HUES6 (cell line): ENCODE results near the gene SPTSSA.
"Not testable (repeated sequence)": the region's sequence is repeated elsewhere in the genome, so short reads cannot be mapped to it uniquely, and the experiment has no call there.

Experiments
- H3K27ac ChIP-seq: 2 replicates; pipeline ENCODE4 v1.7.0; 2013; ENCODE audit warnings: low read depth, mild to moderate bottlenecking, low read length, inconsistent platforms
- H3K27me3 ChIP-seq: 2 replicates; pipeline ENCODE4 v1.6.1; 2013; ENCODE audit warnings: low read length; ENCODE audit not compliant: control insufficient read depth, insufficient read depth
- H3K36me3 ChIP-seq: 2 replicates; pipeline ENCODE4 v1.6.1; 2013; ENCODE audit warnings: low read length; ENCODE audit not compliant: control insufficient read depth, insufficient read depth
- H3K4me1 ChIP-seq: 2 replicates; pipeline ENCODE4 v1.6.1; 2013; ENCODE audit warnings: low read length; ENCODE audit not compliant: control insufficient read depth, insufficient read depth
- H3K4me3 ChIP-seq: 2 replicates; pipeline ENCODE4 v1.5.1; 2013; ENCODE audit warnings: low read depth, low read length
- H3K9ac ChIP-seq: one replicate; pipeline ENCODE4 v1.6.1; 2013; ENCODE audit warnings: mild to moderate bottlenecking, low read length
- H3K9me3 ChIP-seq: 2 replicates; pipeline ENCODE4 v1.6.1; 2013; ENCODE audit warnings: low read depth, low read length; ENCODE audit not compliant: control insufficient read depth, insufficient read depth

Gene SPTSSA

DNA sequence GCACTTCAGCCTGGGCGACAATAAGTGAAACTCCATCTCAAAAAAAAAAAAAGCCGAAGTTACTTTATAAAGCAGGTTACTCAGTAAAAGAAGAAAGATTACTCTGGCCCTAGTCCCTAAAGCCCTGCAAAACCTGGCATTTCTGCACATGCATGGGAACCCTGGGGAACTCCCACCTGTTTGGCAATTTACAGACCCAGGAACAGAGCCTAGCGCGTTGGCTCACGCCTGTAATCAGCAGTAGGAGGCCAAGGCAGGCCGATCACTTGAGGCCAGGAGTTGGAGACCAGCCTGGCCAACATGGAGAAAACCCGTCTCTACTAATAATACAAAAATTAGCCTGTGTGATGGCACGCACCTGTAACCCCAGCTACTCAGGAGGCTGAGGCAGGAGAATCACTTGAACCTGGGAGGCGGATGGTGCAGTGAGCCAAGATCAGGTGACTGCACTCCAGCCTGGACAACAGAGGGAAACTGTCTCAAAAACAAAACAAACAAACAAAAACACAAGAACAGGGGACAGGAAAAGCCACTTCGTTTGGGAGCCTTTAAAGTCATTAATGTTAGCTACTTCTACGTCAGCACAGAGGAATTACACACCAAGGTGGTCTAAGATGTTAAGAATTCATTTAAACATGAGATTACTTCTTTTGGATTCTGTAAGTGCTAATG, 34.1 kb upstream of the SPTSSA start:
- H3K27me3 ChIP-seq: no peaks in the 10 kb centered on the region
- no peak overlapping the region for H3K27ac ChIP-seq
- no peak overlapping the region for H3K9ac ChIP-seq
- no peaks in the 10 kb centered on the region for H3K9me3 ChIP-seq
- H3K4me1 ChIP-seq: peaks cover 19% of the 10 kb centered on the region
- H3K36me3 ChIP-seq: no peaks in the 10 kb centered on the region
- H3K4me3 ChIP-seq: no peak overlapping the region

DNA sequence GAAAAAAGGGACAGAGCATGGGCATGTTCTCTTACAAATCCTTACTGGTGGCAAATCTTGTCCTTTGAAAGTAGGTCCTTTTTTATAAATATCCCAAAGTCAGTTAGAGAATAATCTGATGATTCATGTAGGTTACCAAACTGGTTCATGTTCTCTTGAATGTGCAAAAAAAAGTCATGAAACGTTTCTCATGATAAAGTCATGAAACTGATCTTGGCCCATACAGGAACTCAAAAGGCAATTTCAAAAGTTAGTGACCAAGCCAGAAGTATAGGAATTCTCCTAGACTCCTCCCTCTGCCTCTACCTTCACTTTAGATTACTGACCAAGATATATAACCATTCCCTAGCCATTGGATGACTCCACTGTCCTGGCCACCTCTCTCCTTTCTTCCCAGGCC, 27.3 kb upstream of the SPTSSA start:
- Histone ChIP-seq H3K27me3 (no peaks in the 10 kb centered on the region), H3K4me3 (no peak overlapping the region), H3K27ac (no peak overlapping the region), H3K9me3 (no peaks in the 10 kb centered on the region), H3K9ac (no peak overlapping the region), H3K4me1 (peaks cover 6% of the 10 kb centered on the region; the same call in 1 of the 2 replicates), H3K36me3 (no peaks in the 10 kb centered on the region)

DNA sequence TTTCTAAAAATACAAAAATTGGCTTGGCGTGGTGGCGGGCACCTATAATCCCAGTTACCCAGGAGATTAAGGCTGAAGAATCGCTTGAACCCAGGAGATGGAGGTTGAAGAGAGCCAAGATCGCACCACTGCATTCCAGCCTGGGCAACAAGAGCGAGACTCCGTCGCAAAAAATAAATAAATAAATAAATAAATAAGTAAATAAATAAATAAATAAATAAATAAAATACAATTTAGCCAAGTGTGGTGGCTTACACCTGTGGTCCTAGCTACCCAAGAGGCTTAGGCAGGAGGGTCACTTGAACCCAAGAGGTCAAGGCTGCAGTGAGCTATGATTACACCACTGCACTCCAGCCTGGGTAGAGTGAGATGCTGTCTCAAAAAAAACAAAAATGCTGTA, 26.5 kb upstream of the SPTSSA start:
- Histone ChIP-seq H3K4me1 (peaks cover 6% of the 10 kb centered on the region; the same call in 1 of the 2 replicates), H3K27ac (no peak overlapping the region), H3K27me3 (no peaks in the 10 kb centered on the region), H3K36me3 (no peaks in the 10 kb centered on the region), H3K9me3 (no peaks in the 10 kb centered on the region), H3K9ac (no peak overlapping the region), H3K4me3 (no peak overlapping the region)

DNA sequence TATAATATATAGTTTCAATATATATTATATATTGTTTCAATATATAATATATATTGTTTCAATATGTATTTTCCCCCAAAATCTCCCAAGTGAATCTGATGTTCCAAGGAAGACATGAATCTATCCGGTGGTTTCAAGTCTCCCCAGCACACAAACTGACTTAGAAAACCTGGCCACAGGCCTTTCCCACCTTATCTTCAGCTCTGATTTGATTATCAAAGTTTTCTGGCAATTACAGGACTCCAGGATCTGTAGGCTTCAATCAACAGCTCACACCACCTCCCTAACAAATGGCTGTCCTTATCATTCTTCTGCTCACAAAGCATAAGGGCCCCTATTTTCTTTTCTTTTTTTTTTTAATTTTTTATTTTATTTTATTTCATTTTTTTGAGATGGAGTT, 22.7 kb upstream of the SPTSSA start:
- no peak overlapping the region for H3K27ac ChIP-seq
- no peaks in the 10 kb centered on the region for H3K9me3 ChIP-seq
- no peak overlapping the region for H3K4me3 ChIP-seq
- H3K27me3 ChIP-seq: no peaks in the 10 kb centered on the region
- H3K4me1 ChIP-seq: no peaks in the 10 kb centered on the region
- no peaks in the 10 kb centered on the region for H3K36me3 ChIP-seq
- H3K9ac ChIP-seq: no peak overlapping the region

DNA sequence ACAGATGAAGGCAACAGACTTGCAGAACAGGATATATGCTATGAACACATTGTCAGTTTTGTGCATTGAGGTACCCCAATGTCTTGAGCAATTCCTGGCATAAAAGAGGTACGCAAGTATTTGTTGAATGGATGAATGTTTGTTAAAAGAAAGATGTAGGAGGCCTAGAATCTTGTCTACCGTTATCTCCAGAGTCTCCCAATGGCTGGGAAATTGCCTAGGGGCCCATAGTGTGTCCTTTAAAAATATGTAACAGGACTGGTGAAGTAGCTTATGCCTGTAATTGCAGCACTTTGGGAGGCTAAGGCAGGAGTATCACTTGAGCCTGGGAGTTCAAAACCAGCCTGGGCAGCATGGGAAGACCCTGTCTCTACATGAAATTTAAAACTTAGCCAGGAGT, 20.4 kb upstream of the SPTSSA start:
- Histone ChIP-seq H3K4me1 (no peaks in the 10 kb centered on the region), H3K4me3 (no peak overlapping the region), H3K36me3 (no peaks in the 10 kb centered on the region), H3K27ac (no peak overlapping the region), H3K27me3 (no peaks in the 10 kb centered on the region), H3K9me3 (no peaks in the 10 kb centered on the region), H3K9ac (no peak overlapping the region)

DNA sequence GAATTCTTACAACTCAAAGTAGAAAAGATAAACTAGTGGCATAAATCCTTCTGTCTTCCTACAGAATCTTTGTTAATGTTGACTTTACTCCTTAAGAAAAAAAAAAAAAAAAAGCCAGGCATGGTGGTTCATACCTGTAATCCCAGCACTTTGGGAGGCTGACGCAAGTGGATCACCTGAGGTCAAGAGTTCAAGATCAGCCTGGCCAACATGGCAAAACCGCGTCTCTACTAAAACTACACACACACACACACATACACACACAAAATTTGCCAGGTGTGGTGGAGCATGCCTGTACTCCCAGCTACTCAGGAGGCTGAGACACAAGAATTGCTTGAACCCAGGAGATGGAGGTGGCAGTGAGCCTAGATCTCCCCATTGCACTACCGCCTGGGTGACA, 17.7 kb upstream of the SPTSSA start:
- no peaks in the 10 kb centered on the region for H3K9me3 ChIP-seq
- no peaks in the 10 kb centered on the region for H3K4me1 ChIP-seq
- H3K36me3 ChIP-seq: no peaks in the 10 kb centered on the region
- no peak overlapping the region for H3K27ac ChIP-seq
- no peaks in the 10 kb centered on the region for H3K27me3 ChIP-seq
- H3K9ac ChIP-seq: no peak overlapping the region
- no peak overlapping the region for H3K4me3 ChIP-seq

DNA sequence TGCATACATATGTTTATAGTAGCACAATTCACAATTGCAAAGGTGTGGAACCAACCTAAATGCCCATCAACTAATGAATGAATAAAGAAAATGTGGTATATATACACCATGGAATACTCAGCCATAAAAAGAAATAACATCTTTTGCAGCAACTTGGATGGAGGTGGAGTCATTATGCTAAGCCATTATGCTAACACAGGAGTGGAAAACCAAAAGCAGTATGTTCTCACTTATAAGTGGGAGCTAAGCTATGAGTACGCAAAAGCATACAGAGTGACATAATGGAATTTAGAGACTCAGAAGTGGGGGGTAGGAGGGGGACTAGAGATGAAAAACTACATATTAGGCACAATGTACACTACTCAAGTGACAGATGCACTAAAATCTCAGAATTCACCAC, 16.2 kb upstream of the SPTSSA start:
- no peak overlapping the region for H3K4me3 ChIP-seq
- H3K9me3 ChIP-seq: no peaks in the 10 kb centered on the region
- no peaks in the 10 kb centered on the region for H3K27me3 ChIP-seq
- H3K36me3 ChIP-seq: no peaks in the 10 kb centered on the region
- H3K4me1 ChIP-seq: no peaks in the 10 kb centered on the region
- no peak overlapping the region for H3K9ac ChIP-seq
- H3K27ac ChIP-seq: no peak overlapping the region

DNA sequence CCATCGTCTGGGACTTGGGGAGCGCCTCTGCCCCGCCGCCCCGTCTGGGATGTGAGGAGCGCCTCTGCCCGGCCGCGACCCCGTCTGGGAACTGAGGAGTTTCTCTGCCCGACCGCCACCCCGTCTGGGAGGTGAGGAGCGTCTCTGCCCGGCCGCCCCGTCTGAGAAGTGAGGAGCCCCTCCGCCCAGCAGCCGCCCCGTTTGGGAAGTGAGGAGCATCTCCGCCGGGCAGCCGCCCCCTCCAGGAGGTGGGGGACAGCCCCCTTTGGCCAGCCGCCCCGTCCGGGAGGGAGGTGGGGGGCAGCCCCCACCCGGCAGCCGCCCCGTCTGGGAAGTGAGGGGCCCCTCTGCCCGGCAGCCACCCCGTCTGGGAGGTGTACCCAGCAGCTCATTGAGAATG, 14.0 kb upstream of the SPTSSA start:
- H3K27me3 ChIP-seq, H3K9me3 ChIP-seq, H3K9ac ChIP-seq, H3K36me3 ChIP-seq, H3K27ac ChIP-seq, H3K4me3 ChIP-seq, H3K4me1 ChIP-seq: not testable (repeated sequence)

DNA sequence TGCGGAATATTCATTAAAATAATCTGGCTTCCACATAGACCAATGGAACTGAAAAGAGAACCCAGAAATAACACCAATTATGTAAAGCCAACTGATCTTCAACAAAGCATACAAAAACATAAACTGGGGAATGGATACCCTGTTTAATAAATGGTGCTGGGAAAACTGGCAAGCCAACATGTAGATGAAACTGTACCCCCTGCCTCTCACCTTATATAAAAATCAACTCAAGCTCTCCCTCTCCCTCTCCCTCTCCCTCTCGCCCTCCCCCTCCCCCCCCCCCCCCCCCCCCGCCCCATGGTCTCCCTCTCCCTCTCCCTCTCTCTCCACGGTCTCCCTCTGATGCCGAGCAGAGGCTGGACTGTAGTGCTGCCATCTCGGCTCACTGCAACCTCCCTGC, 13.1 kb upstream of the SPTSSA start:
- H3K36me3 ChIP-seq: no peaks in the 10 kb centered on the region
- no peaks in the 10 kb centered on the region for H3K27me3 ChIP-seq
- no peak overlapping the region for H3K9ac ChIP-seq
- no peak overlapping the region for H3K4me3 ChIP-seq
- no peak overlapping the region for H3K27ac ChIP-seq
- no peaks in the 10 kb centered on the region for H3K9me3 ChIP-seq
- 0 out of 2 replicates have a peak, but pooled peaks cover 5% of the 10 kb centered on the region for H3K4me1 ChIP-seq

DNA sequence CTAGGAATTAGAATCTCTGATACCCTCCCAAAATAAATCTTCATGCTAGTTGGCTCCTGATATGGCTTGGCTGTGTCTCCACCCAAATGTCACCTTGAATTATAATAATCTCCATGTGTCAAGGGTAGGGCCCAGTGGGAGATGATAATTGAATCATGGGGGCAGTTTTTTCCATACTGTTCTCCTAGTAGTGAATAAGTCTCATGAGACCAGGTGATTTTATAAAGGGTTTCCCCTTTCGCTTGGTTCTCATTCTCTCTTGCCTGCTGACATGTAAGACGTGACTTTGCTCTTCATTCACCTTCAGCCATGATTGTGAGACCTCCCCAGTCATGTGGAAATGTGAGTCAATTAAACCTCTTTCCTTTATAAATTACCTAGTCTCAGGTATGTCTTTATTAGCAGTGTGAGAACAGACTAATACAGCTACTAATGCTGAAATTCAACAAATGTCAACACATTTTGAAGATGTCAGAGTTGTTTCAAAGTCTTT, 12.2 kb upstream of the SPTSSA start:
- H3K4me1 ChIP-seq: 0 out of 2 replicates have a peak, but pooled peaks cover 5% of the 10 kb centered on the region

DNA sequence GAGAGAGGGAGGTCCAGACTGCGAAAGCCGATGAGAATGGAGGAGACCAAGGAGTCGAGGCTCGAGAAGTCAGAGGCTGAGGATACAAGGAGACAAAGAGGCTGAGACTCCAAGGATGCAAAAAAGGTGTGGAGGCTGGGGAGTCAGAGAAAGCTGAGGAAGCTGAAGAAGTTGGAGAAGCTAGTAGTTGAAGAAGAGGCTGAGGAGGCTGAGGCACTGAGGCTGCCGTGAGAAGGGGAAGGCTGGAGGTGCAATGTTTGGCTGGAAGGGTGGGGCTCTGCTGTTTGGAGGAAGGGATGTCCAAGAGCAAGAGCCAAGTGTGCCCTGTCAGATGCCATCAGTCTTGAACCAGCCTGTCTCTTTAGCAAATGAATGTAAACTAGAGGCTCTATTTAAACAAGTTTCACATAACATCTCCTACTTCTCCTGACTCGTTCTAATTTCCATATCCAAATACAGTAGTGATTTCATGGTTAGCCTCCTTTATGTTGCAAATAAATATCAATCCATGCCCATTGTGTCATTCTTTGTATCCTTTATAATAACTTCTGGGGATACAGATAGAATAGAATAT, 10.8 kb upstream of the SPTSSA start:
- peaks cover 11% of the 10 kb centered on the region; the same call in 1 of the 2 replicates for H3K4me1 ChIP-seq
- H3K9ac ChIP-seq: no peak overlapping the region
- no peak overlapping the region for H3K27ac ChIP-seq
- no peaks in the 10 kb centered on the region for H3K36me3 ChIP-seq
- no peaks in the 10 kb centered on the region for H3K27me3 ChIP-seq
- H3K4me3 ChIP-seq: no peak overlapping the region
- H3K9me3 ChIP-seq: no peaks in the 10 kb centered on the region

More for the DNA sequence above, 12.2 kb upstream of the SPTSSA start:
- Histone ChIP-seq H3K9ac (no peak overlapping the region), H3K27ac (no peak overlapping the region), H3K9me3 (no peaks in the 10 kb centered on the region), H3K36me3 (no peaks in the 10 kb centered on the region), H3K4me3 (no peak overlapping the region), H3K27me3 (no peaks in the 10 kb centered on the region)
